NCI-H187 (cell line): ENCODE data around the gene TAB3.

ENCODE experiments used
- DNase-seq, 2 experiments: peaks; one replicate each; lab custom pipeline; 2025; lab: John Stamatoyannopoulos, UW

TAB3 gene

DNA sequence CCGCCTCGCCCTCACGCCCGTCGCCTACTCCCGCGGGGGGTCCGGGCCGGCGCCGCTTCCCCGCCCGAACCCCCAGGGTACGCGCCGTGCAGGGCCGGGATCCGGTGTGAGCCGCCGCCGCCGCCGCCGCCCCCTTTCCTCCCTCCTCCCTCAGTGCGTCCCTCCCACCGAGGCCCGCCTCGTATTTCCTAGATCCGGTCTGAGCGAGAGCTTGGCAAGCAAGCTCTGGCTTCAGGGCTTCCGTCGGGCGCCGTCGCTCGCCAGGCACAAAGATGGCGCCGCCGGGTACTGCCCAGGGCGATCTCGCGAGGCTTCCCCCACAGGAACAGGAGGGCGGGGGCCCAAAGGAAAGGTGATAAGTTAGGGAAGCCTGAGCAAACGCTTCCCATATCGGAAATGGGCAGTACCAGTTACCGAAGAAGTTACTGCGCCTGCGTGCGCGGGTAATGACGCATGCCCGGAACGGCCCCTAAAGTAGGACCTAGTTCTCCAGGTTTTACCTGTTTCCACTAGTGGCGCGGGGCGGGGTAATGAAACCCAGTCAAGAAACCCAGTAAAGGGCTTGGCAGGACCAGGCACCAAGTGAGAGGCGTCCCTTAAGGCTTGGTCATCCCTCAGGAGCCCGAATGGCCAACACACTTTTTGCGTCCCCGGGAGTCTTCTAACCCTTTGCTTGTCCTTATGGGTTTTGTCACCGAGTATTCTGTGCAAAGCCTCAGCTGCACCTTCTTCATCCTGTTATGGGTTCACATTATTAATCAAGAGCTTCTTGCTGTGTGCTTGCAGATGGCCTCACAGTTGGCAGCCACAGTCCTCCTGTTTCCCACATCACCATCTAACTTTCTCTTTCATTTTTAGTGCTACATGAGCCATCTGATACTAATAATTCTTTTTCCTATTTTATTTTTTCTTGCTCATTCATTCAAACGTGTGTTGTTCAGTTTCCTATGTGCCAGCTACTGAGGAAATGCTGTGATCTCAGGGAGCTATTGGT is at the start of gene TAB3:
Gene TAB3, minus strand, starts transcription at position 108 of the 994 bp plus-strand sequence. CDS start 29,666 bp downstream, outside the sequence.
- DNase-seq: peak; percentile 92 to 97

DNA sequence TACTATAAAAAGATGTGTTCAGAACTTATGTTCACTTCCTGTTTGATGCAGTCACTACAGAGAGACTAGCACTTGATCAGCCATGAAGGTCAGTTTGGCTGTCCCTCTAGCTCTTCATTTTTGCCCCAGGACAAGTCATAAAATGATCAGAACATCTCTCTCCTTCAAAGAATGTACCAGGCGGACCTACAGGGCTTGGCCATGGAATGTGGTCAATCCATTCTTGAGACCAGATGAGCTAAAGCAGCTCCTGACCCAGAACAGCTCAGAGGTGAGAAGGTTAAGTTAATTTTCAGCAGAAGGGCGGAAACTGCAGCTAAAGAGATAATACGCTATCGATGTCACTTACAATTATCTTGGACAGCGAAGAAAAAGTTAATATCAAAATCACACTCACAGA is 49.2 kb upstream of the TAB3 start:
- DNase-seq: no peak

GRCh38 chrX:30935985-30936384 is 46.9 kb upstream of the TAB3 start:
- DNase-seq: no peak

GRCh38 chrX:30931920-30932319 is 42.9 kb upstream of the TAB3 start:
- no peak for DNase-seq

GRCh38 chrX:30930679-30931078 is 41.6 kb upstream of the TAB3 start:
- no peak for DNase-seq

DNA sequence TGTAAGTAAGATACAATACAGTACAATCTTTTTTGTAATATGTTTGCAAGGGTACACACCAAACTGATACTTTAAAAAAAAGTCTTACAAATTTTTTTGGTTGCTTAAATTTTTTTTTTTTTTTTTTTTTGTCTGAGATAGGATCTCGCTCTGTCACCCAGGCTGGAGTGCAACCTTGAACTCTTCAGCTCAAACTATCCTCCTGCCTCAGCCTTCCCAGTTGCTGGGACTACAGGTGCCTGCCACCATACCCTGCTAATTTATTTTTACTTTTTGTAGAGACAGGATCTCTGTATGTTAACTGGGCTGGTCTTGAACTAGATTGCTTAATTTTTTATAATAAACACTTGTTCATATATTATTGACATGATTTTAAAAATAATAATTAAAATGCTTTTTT is 41.1 kb upstream of the TAB3 start:
- no peak for DNase-seq

DNA sequence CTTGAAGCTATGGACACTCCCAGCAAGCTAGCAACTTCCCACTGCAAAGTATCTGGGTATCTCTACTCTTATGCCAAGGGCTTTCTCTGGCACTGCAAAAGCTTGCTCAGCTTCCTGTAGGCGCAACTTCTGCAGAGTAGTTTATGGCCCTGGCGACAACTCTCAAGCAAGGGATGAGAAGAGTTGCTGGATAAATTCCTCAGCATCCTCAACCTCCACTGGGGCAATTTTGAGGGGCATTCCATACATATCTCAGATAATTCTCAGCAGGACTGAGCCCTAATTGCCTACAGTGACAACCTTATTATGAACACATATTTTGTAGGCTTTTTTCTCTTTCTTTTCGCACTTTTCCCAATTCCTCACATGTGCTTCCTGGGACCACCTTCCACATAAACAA is 31.2 kb upstream of the TAB3 start:
- no peak for DNase-seq

- DNase-seq: no peak
These were observed 29.4 kb upstream of the TAB3 start for GRCh38 chrX:30918480-30918879.

DNA sequence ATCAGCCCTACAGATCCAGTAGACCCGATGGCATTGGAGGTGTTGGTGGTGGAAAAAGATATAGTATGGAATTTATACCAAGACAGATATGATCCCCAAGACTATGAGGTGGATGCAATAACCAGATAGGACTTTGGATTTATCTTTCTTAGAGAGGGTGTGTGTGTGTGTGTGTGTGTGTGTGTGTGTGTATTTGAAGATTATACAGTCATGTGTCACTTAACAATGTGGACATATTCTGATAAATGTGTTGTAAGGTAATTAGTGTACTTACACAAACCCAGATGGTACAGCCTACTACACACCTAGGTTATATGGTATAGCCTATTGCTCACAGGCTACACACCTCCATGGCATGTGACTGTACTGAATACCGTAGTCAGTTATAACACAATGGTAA is 24.4 kb upstream of the TAB3 start:
- no peak for DNase-seq

- no peak for DNase-seq
These were observed 21.2 kb upstream of the TAB3 start for GRCh38 chrX:30910124-30910860.

GRCh38 chrX:30906726-30907125 is 17.7 kb upstream of the TAB3 start:
- no peak for DNase-seq

GRCh38 chrX:30905321-30905720 is 16.3 kb upstream of the TAB3 start:
- DNase-seq: no peak

GRCh38 chrX:30904632-30905031 is 15.6 kb upstream of the TAB3 start:
- no peak for DNase-seq

GRCh38 chrX:30904186-30904585 is 15.1 kb upstream of the TAB3 start:
- DNase-seq: no peak

GRCh38 chrX:30900227-30900626 is 11.2 kb upstream of the TAB3 start:
- DNase-seq: no peak

DNA sequence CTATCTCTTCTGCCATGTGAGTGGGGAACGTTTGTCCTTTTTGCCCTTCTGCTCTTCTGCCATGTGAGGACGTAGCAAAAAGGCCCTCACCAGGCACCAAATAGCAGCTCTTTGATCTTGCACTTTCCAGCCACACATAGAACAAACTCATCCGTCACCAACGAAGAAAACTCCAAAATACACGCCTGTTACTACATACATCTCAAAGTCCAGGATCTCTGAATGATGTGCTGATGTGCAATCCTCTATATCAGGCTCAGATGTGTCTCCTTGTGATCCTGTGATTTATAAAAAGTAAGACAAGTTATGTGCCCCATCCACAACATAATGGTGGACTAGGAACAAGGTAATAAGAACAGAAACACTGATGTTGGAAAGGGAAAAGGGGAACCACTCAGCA is 9.8 kb upstream of the TAB3 start:
- DNase-seq: no peak

DNA sequence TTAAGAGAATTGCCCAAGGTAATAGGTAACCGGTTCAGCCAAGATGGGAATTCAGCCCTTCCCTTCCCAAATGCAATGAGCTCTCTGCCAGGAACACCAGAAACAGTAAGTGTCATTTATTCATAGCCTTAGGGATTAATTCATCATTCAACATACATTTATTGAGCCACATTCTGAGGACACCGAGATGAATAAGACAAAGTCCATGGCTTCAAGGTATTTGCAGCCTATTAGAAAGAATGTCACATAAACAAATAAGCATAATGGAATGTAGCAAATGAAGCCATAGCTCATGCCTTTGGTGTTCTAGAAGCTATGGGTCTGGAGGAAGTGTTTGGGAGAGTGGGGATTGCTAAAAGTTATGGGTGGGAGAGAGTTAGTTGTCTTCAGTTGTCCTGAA is 6.3 kb upstream of the TAB3 start:
- no peak for DNase-seq

DNA sequence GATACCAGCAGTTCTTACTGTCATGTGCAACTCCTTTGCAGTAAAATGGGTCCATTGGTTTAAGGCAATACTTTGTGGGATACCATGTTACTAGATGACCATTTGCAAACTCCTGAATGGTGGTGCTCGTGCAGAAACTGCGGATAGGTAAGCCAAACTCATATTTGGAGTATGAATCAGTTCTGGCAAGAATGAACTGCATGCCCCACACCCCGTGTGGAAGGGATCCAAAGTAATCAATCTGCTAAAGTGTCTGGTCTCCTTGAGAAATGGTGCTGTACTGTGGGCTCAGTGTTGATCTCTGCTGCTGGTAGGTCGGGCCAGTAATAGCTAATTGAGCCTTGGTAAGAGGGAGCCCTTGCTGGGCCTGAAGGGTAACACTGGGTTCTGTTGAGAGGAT is 4.2 kb upstream of the TAB3 start:
- DNase-seq: no peak

DNA sequence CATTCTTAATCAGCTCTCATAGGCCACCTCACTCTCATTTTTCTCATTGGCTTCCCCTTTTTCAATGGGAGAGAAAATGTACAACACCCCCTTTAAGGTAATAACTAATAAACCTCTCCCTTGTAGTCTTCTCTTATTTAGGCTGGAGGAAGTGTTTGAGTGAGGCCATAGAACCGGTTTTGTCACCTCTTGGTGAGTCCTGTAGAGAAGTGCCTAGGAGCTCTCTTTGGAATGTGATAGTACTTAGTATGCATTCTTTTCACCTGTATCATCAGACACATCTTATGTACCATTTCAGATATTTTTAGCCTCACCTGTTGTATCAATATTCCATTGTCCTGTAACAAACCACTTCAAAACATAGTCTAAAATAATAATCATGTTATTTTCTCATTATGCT is 3.5 kb upstream of the TAB3 start:
- no peak for DNase-seq

DNA sequence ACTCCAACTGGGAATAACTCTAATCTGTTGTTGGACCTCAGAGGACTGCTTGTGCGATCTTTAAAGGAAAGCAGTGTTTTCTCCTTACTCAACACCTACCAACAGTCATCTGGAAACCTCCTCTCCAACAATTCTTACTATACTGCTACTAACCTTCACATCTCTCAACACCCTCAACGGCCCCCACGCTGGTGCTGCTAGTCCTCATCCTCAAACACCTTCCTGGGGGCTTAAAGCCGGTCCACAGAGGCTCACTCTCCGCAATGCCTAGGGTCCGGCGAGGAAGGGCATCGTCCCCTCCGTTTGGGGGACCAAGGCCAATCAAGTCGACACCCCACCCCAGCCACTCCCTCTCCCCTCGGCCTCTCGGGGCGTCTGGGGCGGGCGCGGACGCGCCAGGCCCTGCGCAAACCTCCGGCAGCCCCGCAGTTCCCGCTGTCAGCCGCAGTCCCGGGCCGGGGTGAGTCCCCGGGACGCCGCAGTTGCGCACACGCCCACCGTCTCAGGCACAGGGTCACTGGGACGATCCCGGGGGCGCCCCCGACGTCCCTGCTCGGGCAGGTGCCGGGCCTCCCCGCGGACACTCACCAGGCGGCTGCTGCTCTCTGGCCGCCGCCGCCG is 418 bp downstream of the TAB3 start:
- DNase-seq: no peak

- DNase-seq: no peak
These were observed 1.3 kb downstream of the TAB3 start for GRCh38 chrX:30887721-30888120.

DNA sequence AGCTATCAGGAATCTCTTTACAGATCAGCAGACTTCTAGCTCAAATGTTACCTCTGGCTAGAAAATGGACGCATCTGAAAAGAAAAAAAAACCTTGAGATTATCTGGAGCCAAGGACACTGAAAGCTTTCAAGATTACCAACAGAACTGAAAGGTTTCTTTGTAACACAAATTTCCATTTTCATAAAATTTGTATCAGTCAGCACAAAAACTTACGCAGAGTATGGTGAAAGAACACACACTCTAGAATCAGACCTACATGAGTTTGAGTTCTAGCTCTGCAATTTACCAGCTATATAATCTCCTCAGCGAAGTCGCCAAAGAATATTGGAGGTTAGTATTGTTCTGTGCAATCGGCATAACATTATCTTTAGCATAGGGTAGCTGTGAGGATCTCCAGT is 1.8 kb downstream of the TAB3 start:
- DNase-seq: no peak

GRCh38 chrX:30885136-30885535 is 3.9 kb downstream of the TAB3 start:
- DNase-seq: no peak
